Measurements from ENCODE around the gene C9orf50. TPM values are rescaled to one million over a fixed set of nuclear protein-coding genes. Genes with fewer than 3 reads are reported as not detected.

Gene C9orf50
- total RNA-seq, 4 donors from 2014 or later: 0.64 TPM; not detected in 3

GRCh38 chr9:129626079-129626624, 5.3 kb upstream of the C9orf50 start, which contains the start of gene NTMT1:
NTMT1 (plus strand) TSS chr9:129626163; CDS start chr9:129632704, 6,541 bp downstream.
- no peaks in the 10 kb centered on the region for H3K9me3 ChIP-seq
- peak within 1 kb of the TSS; percentile 84 for H3K27ac ChIP-seq
- TF ChIP-seq POLR2AphosphoS5 (IDR thresholded peaks at IDR 0.05): peak; percentile 89 to 99 (median 91)
- no peak for TF ChIP-seq EP300 (IDR thresholded peaks at IDR 0.05)
- peak; percentile 89 to 98 for TF ChIP-seq POLR2A (IDR thresholded peaks at IDR 0.05)
- TF ChIP-seq, protein P1, sequence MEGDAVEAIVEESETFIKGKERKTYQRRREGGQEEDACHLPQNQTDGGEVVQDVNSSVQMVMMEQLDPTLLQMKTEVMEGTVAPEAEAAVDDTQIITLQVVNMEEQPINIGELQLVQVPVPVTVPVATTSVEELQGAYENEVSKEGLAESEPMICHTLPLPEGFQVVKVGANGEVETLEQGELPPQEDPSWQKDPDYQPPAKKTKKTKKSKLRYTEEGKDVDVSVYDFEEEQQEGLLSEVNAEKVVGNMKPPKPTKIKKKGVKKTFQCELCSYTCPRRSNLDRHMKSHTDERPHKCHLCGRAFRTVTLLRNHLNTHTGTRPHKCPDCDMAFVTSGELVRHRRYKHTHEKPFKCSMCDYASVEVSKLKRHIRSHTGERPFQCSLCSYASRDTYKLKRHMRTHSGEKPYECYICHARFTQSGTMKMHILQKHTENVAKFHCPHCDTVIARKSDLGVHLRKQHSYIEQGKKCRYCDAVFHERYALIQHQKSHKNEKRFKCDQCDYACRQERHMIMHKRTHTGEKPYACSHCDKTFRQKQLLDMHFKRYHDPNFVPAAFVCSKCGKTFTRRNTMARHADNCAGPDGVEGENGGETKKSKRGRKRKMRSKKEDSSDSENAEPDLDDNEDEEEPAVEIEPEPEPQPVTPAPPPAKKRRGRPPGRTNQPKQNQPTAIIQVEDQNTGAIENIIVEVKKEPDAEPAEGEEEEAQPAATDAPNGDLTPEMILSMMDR (IDR thresholded peaks at IDR 0.05): no peak
- no peaks in the 10 kb centered on the region for H3K36me3 ChIP-seq
- no peaks in the 10 kb centered on the region for H3K27me3 ChIP-seq
- H3K4me3 ChIP-seq: peak within 1 kb of the TSS; percentile 82
- 0% methylated on average over 34 of the region's 55 CpGs for WGBS
- peak; percentile 92 to 95 for DNase-seq (ENCODE audit: low spot score in 2 of 2)
- peaks cover 59% of the 10 kb centered on the region for H3K4me1 ChIP-seq

GRCh38 chr9:129624947-129625346, 4.0 kb upstream of the C9orf50 start:
- H3K27ac ChIP-seq: no peak overlapping the region
- peaks cover 59% of the 10 kb centered on the region for H3K4me1 ChIP-seq

GRCh38 chr9:129624168-129624759, 3.4 kb upstream of the C9orf50 start:
- H3K4me1 ChIP-seq: peaks cover 58% of the 10 kb centered on the region
- no peak overlapping the region for H3K27ac ChIP-seq
- H3K36me3 ChIP-seq: no peaks in the 10 kb centered on the region
- 32% methylated on average over 12 of the region's 12 CpGs for WGBS
- H3K27me3 ChIP-seq: peaks cover 7% of the 10 kb centered on the region
- H3K9me3 ChIP-seq: no peaks in the 10 kb centered on the region
- TF ChIP-seq EP300 (IDR thresholded peaks at IDR 0.05): no peak
- no peak for TF ChIP-seq POLR2AphosphoS5 (IDR thresholded peaks at IDR 0.05)
- TF ChIP-seq, protein P1 (IDR thresholded peaks at IDR 0.05): peak; percentile 37 to 66
- no peak for TF ChIP-seq POLR2A (IDR thresholded peaks at IDR 0.05)
- DNase-seq (ENCODE audit: low spot score in 2 of 2): peak in 1 of 2 donors; percentile 76
- H3K4me3 ChIP-seq: no peak overlapping the region

More at GRCh38 chr9:129624947-129625346, 4.0 kb upstream of the C9orf50 start:
- no peak for TF ChIP-seq POLR2AphosphoS5 (IDR thresholded peaks at IDR 0.05)
- TF ChIP-seq, protein P1 (IDR thresholded peaks at IDR 0.05): no peak
- Histone ChIP-seq H3K36me3 (no peaks in the 10 kb centered on the region), H3K9me3 (no peaks in the 10 kb centered on the region), H3K4me3 (peak overlapping the region; percentile 82), H3K27me3 (no peaks in the 10 kb centered on the region)
- 26% methylated on average over 9 of the region's 9 CpGs for WGBS
- no peak for DNase-seq (ENCODE audit: low spot score in 2 of 2)

DNA sequence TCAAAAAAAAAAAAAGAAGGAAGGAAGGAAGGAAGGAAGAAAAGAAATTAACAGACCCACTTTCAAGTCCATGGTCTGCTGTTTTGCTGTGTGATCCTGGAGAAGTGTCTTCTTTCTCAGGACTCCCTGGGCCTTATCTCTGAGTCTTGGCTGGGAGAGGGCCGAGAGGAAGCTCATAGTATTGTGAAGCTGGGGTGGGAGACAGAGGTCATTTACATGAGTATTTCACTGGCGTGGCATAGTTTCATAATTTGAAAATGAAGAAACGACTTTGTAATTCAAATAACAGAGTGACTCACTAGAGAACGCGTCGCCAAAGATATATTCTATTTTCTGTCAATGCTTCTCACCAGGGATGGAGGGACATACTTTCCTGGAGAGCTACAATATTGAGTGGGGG, 2.4 kb upstream of the C9orf50 start:
- TF ChIP-seq POLR2AphosphoS5 (IDR thresholded peaks at IDR 0.05) (no peak), POLR2A (IDR thresholded peaks at IDR 0.05) (no peak), EP300 (IDR thresholded peaks at IDR 0.05) (no peak)
- TF ChIP-seq, protein P1 (IDR thresholded peaks at IDR 0.05): no peak
- no peak for DNase-seq (ENCODE audit: low spot score in 2 of 2)
- WGBS: 66% methylated on average over 6 of the region's 6 CpGs
- no peak overlapping the region for H3K27ac ChIP-seq
- peaks cover 7% of the 10 kb centered on the region for H3K27me3 ChIP-seq
- no peak overlapping the region for H3K4me3 ChIP-seq
- H3K36me3 ChIP-seq: no peaks in the 10 kb centered on the region
- peaks cover 49% of the 10 kb centered on the region for H3K4me1 ChIP-seq
- no peaks in the 10 kb centered on the region for H3K9me3 ChIP-seq

GRCh38 chr9:129619787-129620668, 873 bp downstream of the C9orf50 start:
- H3K4me1 ChIP-seq: peaks cover 21% of the 10 kb centered on the region
- H3K27ac ChIP-seq: peak overlapping the region; percentile 1
- H3K4me3 ChIP-seq: peak overlapping the region; percentile 61
- no peaks in the 10 kb centered on the region for H3K36me3 ChIP-seq
- 7% methylated on average over 7 of the region's 82 CpGs for WGBS
- no peak for DNase-seq (ENCODE audit: low spot score in 2 of 2)
- TF ChIP-seq POLR2A (IDR thresholded peaks at IDR 0.05) (no peak), POLR2AphosphoS5 (IDR thresholded peaks at IDR 0.05) (no peak), EP300 (IDR thresholded peaks at IDR 0.05) (no peak)
- TF ChIP-seq, protein P1 (IDR thresholded peaks at IDR 0.05): no peak
- peaks cover 7% of the 10 kb centered on the region for H3K27me3 ChIP-seq
- no peaks in the 10 kb centered on the region for H3K9me3 ChIP-seq
